ENCODE measurements around the gene OSBPL5. TPM values are rescaled to one million over a fixed set of nuclear protein-coding genes. Genes with fewer than 3 reads are reported as not detected.

The OSBPL5 gene
- total RNA-seq, 1 experiment from 2014 or later: 6.4 TPM

DNA sequence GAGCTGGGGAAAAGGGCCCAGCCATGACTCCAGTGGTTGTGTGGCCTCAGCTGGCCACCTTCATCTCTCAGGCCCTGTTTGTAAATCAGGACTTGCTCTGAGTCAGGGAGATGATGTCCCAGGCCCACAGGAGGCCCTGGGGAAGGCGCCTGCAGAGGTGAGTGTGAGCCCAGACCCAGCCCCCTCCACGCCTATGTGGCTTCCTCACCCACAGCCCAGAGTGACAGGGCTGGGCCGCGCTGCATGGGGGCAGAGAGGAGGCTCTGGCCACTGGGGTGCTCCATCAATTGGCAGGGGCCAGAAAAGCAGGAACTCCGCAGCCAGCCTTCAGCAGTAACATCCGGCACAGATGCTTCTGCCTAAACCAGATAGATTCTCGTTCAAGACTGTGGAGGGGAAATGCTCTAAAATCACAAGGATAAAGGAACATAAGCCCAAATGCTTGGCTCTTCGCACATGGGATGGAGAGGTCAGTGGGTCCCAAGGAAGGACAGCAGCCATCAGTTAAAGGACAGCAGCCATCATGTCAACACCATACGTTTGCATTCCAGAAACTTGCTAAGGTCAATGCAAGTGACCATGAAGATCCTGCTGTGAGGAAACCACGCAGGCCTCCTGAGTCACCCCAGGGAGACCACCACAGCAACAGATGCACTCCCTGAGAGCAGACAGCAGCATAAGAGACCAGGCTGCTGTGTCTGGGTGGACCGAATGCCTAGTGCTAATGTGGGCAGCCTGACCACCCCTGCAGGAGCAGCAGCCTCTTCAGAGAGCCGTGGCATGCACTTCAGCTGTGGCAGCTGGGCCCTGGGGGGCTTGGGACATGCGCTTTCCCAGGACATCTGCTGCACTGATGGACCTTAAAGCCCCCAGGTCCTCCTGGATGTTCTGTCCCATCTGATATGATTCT, 28.3 kb downstream of the OSBPL5 start:
- no peaks in the 10 kb centered on the region for H3F3A ChIP-seq (ENCODE audit: insufficient read depth, low read depth)
- TF ChIP-seq EZH2 (IDR thresholded peaks at IDR 0.05; ENCODE audit: low read depth): no peak
- TF ChIP-seq, protein P1, sequence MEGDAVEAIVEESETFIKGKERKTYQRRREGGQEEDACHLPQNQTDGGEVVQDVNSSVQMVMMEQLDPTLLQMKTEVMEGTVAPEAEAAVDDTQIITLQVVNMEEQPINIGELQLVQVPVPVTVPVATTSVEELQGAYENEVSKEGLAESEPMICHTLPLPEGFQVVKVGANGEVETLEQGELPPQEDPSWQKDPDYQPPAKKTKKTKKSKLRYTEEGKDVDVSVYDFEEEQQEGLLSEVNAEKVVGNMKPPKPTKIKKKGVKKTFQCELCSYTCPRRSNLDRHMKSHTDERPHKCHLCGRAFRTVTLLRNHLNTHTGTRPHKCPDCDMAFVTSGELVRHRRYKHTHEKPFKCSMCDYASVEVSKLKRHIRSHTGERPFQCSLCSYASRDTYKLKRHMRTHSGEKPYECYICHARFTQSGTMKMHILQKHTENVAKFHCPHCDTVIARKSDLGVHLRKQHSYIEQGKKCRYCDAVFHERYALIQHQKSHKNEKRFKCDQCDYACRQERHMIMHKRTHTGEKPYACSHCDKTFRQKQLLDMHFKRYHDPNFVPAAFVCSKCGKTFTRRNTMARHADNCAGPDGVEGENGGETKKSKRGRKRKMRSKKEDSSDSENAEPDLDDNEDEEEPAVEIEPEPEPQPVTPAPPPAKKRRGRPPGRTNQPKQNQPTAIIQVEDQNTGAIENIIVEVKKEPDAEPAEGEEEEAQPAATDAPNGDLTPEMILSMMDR (conservative IDR thresholded peaks at IDR 0.05): no peak
- intact Hi-C loops (cut with micrococcal nuclease; ENCODE audit: unreplicated experiment): no loop called here
- CTCF ChIA-PET: no interaction called here
- no peaks in the 10 kb centered on the region for H3K4me1 ChIP-seq (replicated peaks; ENCODE audit: insufficient read depth)
- H3K27me3 ChIP-seq (ENCODE audit: insufficient read depth, low read depth): no peaks in the 10 kb centered on the region
- H3K9me2 ChIP-seq (ENCODE audit: insufficient read depth): no peaks in the 10 kb centered on the region
- no peak for DNase-seq
- BruUV-seq (replicated peaks): no TSS peak
- H4K20me1 ChIP-seq (ENCODE audit: insufficient read depth): no peaks in the 10 kb centered on the region
- no peak overlapping the region for H3K4me2 ChIP-seq
- no peaks in the 10 kb centered on the region for H3K36me3 ChIP-seq (ENCODE audit: low read depth)
- no peaks in the 10 kb centered on the region for H3K9me3 ChIP-seq (ENCODE audit: insufficient read depth, low read depth)
- H2AFZ ChIP-seq: no peak overlapping the region
- no peak overlapping the region for H3K4me3 ChIP-seq
- no peak overlapping the region for H3K27ac ChIP-seq
- POLR2A ChIA-PET (ENCODE audit: unreplicated experiment): no interaction called here
- H3K79me2 ChIP-seq (ENCODE audit: low read depth): no peaks in the 10 kb centered on the region

DNA sequence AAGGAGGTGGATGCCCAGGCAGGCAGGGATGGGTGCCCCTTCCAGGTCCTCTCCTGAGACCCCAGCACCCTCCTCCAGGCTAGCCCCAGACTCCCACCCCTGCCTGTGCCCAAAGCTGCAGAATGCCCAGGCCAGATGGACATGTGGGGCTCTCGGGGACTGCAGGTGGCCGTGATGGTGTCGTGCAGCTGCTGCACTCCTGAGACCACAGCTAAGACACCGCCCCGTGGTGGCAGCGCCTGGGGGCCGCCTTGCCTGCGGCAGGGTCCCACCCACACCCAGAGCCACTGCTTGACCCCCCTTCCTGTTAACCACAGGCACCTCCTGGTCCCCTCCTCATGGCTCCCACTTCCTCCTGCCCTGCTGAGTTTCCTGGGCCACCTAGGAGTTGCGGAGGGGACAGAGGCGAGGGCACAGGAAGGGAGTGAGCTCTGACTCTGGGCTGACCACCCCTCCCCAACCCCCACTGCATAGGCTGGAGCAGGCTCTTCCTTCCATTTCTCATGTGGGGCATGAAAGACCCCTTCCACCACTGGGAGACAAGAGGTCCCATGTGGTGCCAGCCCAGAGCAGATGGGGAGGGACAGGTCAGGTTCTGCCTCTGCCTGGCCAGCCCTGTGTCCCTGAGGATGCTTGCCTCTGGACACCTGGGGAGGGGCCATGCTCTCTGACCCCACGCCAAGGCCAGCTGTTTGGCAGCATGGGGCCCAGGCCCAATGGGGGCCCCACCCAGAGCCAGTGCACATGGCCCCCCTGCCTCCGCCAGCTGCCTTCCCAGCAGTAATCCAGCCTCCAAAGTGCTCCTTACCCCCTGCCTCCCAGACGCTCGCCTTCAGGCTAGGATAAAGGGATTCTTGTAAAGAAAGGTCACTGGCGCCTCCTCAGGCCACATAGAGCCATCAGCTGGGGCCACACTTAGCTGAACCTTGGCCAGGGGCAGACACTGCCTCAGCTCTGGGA, 29.3 kb downstream of the OSBPL5 start:
- POLR2A ChIA-PET (ENCODE audit: unreplicated experiment): no interaction called here
- H3K4me1 ChIP-seq (replicated peaks; ENCODE audit: insufficient read depth): no peaks in the 10 kb centered on the region

More for the DNA sequence above, 29.3 kb downstream of the OSBPL5 start:
- Histone ChIP-seq H3F3A (ENCODE audit: insufficient read depth, low read depth) (no peaks in the 10 kb centered on the region), H3K36me3 (ENCODE audit: low read depth) (no peaks in the 10 kb centered on the region), H3K27ac (no peak overlapping the region), H3K4me2 (no peak overlapping the region), H3K9me3 (ENCODE audit: insufficient read depth, low read depth) (no peaks in the 10 kb centered on the region), H4K20me1 (ENCODE audit: insufficient read depth) (no peaks in the 10 kb centered on the region), H3K79me2 (ENCODE audit: low read depth) (no peaks in the 10 kb centered on the region), H3K4me3 (no peak overlapping the region), H2AFZ (no peak overlapping the region), H3K9me2 (ENCODE audit: insufficient read depth) (no peaks in the 10 kb centered on the region), H3K27me3 (ENCODE audit: insufficient read depth, low read depth) (no peaks in the 10 kb centered on the region)
- no peak for DNase-seq
- CTCF ChIA-PET: no interaction called here
- intact Hi-C loops (cut with micrococcal nuclease; ENCODE audit: unreplicated experiment): no loop called here
- TF ChIP-seq EZH2 (IDR thresholded peaks at IDR 0.05; ENCODE audit: low read depth): no peak
- TF ChIP-seq, protein P1 (conservative IDR thresholded peaks at IDR 0.05): no peak
- no TSS peak for BruUV-seq (replicated peaks)
